Neural progenitor cell (in vitro differentiated cells): Measurements from ENCODE around the gene DRAXIN.

Source experiments
- CTCF ChIP-seq: fragments of 200-600 bp; sonication (generic); IDR thresholded peaks from 2 replicates; pipeline ENCODE4 v1.5.1; 2017; ENCODE audit warnings: antibody characterized with exemption, mild to moderate bottlenecking
- EZH2 ChIP-seq: fragments of 200-600 bp; sonication (generic); IDR thresholded peaks from 2 replicates; pipeline ENCODE4 v1.6.1; 2017; ENCODE audit warnings: antibody characterized with exemption, mild to moderate bottlenecking, moderate library complexity
- EZH2phosphoT487 ChIP-seq: fragments of 200-600 bp; sonication (generic); IDR thresholded peaks from 2 replicates; pipeline ENCODE4 v1.6.1; 2017; ENCODE audit warnings: antibody characterized with exemption

DNA sequence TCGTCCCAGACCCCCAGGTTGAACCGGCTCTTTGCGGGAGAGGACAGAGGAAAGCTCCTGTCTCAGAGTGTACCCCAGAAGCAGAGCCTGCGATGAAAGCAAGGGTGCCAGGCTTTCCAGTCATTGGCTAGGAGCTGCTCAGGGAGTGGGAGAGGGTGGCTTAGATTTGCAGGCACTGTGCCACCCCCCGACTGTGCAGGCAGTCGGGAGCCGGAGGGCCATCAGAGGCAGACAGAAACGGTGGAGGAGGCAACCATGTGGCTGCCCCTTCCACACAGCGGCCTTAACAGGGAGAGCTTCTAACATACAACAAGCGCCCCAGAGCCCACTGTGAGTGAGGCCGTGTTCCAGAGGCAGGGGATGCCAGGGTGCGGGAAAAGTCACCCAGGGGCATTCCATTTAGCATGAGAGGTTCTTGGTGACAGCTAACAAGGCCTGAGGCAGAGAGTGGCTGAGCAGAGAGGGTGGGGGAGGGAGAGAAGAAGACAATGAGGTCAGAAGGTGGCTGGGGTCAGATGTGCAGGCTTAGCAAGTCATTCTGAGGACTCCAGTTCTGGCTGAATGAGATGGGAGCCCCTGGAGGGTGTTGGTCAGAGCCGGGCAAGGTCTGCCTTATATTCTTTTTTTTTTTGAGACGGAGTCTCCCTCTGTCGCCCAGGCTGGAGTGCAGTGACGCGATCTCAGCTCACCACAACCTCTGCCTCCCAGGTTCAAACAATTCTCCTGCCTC is 61.0 kb downstream of the DRAXIN start:
- TF ChIP-seq CTCF (no peak), EZH2phosphoT487 (no peak), EZH2 (no peak)
